Heart right ventricle (tissue), 16 donors: ENCODE data around the gene ABCC4. TPM values are rescaled to one million over a fixed set of nuclear protein-coding genes. Genes with fewer than 3 reads are reported as not detected.

ENCODE experiments used
- ATAC-seq, 8 donors: fragments of 200-7000 bp; cut with Tn5 transposase; one replicate each; pipeline ENCODE4 v1.9.1; 2020; ENCODE audit warnings: mild to moderate bottlenecking in 8 of 8, moderate library complexity in 8 of 8, moderate number of reproducible peaks in 1 of 8
- DNase-seq, 2 donors: peaks; one replicate each; pipeline ENCODE4 v3.0.0-alpha.2; 2020
- H3K27ac ChIP-seq, 10 donors: fragments of 200-600 bp; sonication (generic) in 2 of 10; one replicate each; pipeline versions ENCODE4 v1.5.0 to v1.8.0; 2020 to 2022; ENCODE audit warnings: mild to moderate bottlenecking in 3 of 10
- H3K27me3 ChIP-seq, 7 donors: fragments of 200-600 bp; one replicate each; pipeline ENCODE4 v1.8.0; 2021 to 2022; ENCODE audit warnings: mild to moderate bottlenecking in 2 of 7
- H3K36me3 ChIP-seq, 9 donors: fragments of 200-600 bp; sonication (generic) in 1 of 9; one replicate each; pipeline versions ENCODE4 v1.5.0 to v1.8.0; 2020 to 2022; ENCODE audit warnings: mild to moderate bottlenecking in 2 of 9
- H3K4me1 ChIP-seq, 9 donors: fragments of 200-600 bp; sonication (generic) in 1 of 9; one replicate each; pipeline versions ENCODE4 v1.5.0 to v1.8.0; 2020 to 2022; ENCODE audit warnings: mild to moderate bottlenecking in 4 of 9
- H3K4me3 ChIP-seq, 10 donors: fragments of 200-600 bp; sonication (generic) in 2 of 10; one replicate each; pipeline versions ENCODE4 v1.5.0 to v1.8.0; 2020 to 2022; ENCODE audit warnings: mild to moderate bottlenecking in 7 of 10, moderate library complexity in 2 of 10
- H3K9me3 ChIP-seq, 11 donors: fragments of 200-600 bp in 10 of 11; sonication (generic) in 2 of 11; one replicate each; pipeline versions ENCODE4 v1.5.0 to v1.8.0; 2013 to 2022; ENCODE audit warnings: mild to moderate bottlenecking in 2 of 11, control low read depth in 1 of 11, moderate library complexity in 1 of 11
- WGBS, 2 donors: extraction: QIAGEN DNeasy Blood & Tissue Kit; methylation state at CpG; one replicate each; pipeline ENCODE4 v1.1.7; 2013; ENCODE audit warnings: inconsistent platforms in 1 of 2; 5-methylcytosine and 5-hydroxymethylcytosine counted together
- intact Hi-C, 10 donors: fragments of 100-400 bp; cut with DNase I; formaldehyde crosslinking; loops; one replicate each; pipeline versions ENCODE4 v1.11.1 to v1.14.2; 2022
- polyA plus RNA-seq, 2 donors: library from polyadenylated mRNA; stranded (reverse); fragments of 200-250 nt; gene quantifications; one replicate each; pipeline ENCODE4 v1.2.3, GENCODE V29; 2013
- total RNA-seq, 10 donors: library from RNA; stranded (reverse); fragmentation: NEBNext Ultra II Directional in 3 of 10; extraction: Animal tissue kit (Norgen Biotek cat#: 25700) in 3 of 10; gene quantifications; one replicate each; pipeline versions ENCODE4 v1.2.1 to v1.2.4, GENCODE V29; 2021 to 2023
- TF ChIP-seq, protein P1 (sequence below), 9 donors: fragments of 200-600 bp; sonication (generic) in 2 of 9; IDR thresholded peaks; one replicate each; pipeline versions ENCODE4 v1.5.0 to v1.8.0; 2021 to 2022; ENCODE audit warnings: antibody characterized with exemption in 9 of 9, mild to moderate bottlenecking in 5 of 9, moderate library complexity in 1 of 9
- donor health status: Arrhythmogenic right ventricular cardiomyopathy.
- donor health status: ischemic (EF 13 %, LVEDD 7.1; RV severe dilation, severe dysfunction).
- donor health status: healthy with polysubstance abuse.
- donor health status: DM: no; HTN: yes; CAD: no.
- donor health status: DM: no; HTN: no; CAD: no.
- donor health status: ischemic (EF 25% LVEDD 6.9; RV normal size, moderate dysfunction).
- donor health status: ischemic (EF 25% LVEDD 5.7; RV mildly dilated, moderate dysfunction).
- donor health status: healthy.
- donor health status: DM: yes; HTN: yes; CAD: no.
- donor health status: Ischemic cardiomyopathy.
- donor health status: ischemic (EF 35%, LVEDD 5.7; RV mildly dilated, moderate dysfunction).
- donor health status: nonischemic (EF 11% LVEDD 7.7; RV severe dilation, severe dysfunction).
- donor health status: DM: yes; HTN: yes; CAD: no.
- donor health status: PGD.
- donor health status: ischemic (EF 29% LVEDD 5.4; RV normal size, mild dysfunction).
- donor health status: nonischemic (EF 23%, LVEDD 6.1; RV moderate dilation, normal function).

ABCC4 gene
- total and polyA plus RNA-seq, 12 donors: 1.1 to 6.7 (median 3.9) TPM

DNA sequence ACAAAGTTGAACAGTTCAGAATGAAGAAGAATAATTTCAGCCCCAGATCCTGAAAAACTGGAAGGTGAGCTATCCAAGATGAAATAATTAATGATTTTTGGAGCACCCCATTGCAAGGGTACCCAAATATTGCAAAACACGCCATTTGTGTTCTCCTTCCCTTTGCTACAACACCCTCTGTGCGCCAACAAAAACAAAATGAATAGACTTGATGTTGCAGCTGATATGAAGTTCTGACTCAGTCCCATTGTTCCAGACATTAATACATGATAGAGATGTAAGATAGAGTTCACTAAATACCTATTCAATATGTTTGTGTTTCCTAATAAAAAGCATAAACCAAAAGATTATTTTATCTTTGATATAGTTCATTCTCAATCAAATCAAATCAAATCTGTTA lies 301.4 kb downstream of the ABCC4 start:
- no peaks in the 10 kb centered on the region for H3K36me3 ChIP-seq
- no peak overlapping the region for H3K27ac ChIP-seq
- H3K27me3 ChIP-seq: peaks cover 3 to 64% (median 31%) of the 10 kb centered on the region in 7 donors
- ATAC-seq (no peak), DNase-seq (no peak)
- intact Hi-C loops: no loop called here
- 32 to 79% methylated on average over 2 of the region's 2 CpGs for WGBS, 2 donors
- TF ChIP-seq, protein P1, sequence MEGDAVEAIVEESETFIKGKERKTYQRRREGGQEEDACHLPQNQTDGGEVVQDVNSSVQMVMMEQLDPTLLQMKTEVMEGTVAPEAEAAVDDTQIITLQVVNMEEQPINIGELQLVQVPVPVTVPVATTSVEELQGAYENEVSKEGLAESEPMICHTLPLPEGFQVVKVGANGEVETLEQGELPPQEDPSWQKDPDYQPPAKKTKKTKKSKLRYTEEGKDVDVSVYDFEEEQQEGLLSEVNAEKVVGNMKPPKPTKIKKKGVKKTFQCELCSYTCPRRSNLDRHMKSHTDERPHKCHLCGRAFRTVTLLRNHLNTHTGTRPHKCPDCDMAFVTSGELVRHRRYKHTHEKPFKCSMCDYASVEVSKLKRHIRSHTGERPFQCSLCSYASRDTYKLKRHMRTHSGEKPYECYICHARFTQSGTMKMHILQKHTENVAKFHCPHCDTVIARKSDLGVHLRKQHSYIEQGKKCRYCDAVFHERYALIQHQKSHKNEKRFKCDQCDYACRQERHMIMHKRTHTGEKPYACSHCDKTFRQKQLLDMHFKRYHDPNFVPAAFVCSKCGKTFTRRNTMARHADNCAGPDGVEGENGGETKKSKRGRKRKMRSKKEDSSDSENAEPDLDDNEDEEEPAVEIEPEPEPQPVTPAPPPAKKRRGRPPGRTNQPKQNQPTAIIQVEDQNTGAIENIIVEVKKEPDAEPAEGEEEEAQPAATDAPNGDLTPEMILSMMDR (IDR thresholded peaks at IDR 0.05): no peak
- no peak overlapping the region for H3K4me3 ChIP-seq
- peaks cover 0 to 9% (median 0%) of the 10 kb centered on the region in 9 donors for H3K4me1 ChIP-seq
- peaks cover 0 to 2% (median 0%) of the 10 kb centered on the region in 11 donors for H3K9me3 ChIP-seq

DNA sequence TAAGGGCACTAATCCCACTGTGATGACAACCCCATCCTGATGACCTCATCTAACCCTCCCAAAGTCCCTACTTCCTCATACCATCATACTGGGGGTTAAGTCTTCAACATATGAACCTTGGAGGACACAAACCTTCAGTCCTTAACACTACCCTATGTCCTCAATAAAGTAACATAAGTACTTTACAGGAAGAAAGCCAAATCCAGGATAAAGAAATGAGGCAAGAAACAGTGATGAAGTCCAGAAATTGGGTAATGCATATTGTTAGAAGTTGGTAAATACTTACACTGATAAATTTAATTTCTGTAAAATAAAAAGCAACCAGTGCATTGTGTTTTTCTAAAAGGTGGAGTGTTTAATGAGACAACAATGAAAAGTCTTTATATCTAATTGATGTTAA lies 304.1 kb downstream of the ABCC4 start:
- Histone ChIP-seq H3K27ac (no peak overlapping the region), H3K4me1 (no peaks in the 10 kb centered on the region), H3K36me3 (no peaks in the 10 kb centered on the region), H3K9me3 (peaks cover 0 to 2% (median 0%) of the 10 kb centered on the region in 11 donors), H3K4me3 (no peak overlapping the region), H3K27me3 (peaks cover 0 to 40% (median 21%) of the 10 kb centered on the region in 7 donors)
- ATAC-seq: no peak
- intact Hi-C loops: no loop called here
- no peak for DNase-seq
- TF ChIP-seq, protein P1 (IDR thresholded peaks at IDR 0.05): no peak

DNA sequence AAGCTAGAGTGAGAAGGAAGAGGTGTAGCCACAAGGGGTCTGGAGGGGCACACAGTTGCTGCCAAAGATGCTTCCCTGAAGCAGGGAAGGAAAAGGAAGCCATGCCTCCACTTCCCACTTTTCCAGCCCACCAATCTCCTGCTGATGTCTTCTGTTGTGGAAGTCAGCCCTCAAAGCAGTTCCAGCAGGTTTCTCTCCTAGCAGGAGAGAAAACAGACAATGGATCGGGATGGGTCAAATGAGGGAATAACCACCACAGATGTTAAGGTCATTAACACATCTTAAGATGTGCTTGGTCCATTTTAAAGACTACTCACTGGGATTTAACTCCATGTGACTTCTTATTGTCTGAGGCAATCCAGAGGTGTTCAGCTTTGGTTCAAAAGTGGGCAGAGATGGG lies 304.8 kb downstream of the ABCC4 start:
- H3K4me1 ChIP-seq: no peaks in the 10 kb centered on the region
- H3K4me3 ChIP-seq: no peak overlapping the region
- TF ChIP-seq, protein P1 (IDR thresholded peaks at IDR 0.05): no peak
- intact Hi-C loops: no loop called here
- peaks cover 0 to 38% (median 14%) of the 10 kb centered on the region in 7 donors for H3K27me3 ChIP-seq
- no peak for ATAC-seq
- no peaks in the 10 kb centered on the region for H3K36me3 ChIP-seq
- 39 to 63% methylated on average over 1 of the region's 1 CpG for WGBS, 2 donors
- DNase-seq: no peak
- no peak overlapping the region for H3K27ac ChIP-seq
- peaks cover 0 to 2% (median 0%) of the 10 kb centered on the region in 11 donors for H3K9me3 ChIP-seq

DNA sequence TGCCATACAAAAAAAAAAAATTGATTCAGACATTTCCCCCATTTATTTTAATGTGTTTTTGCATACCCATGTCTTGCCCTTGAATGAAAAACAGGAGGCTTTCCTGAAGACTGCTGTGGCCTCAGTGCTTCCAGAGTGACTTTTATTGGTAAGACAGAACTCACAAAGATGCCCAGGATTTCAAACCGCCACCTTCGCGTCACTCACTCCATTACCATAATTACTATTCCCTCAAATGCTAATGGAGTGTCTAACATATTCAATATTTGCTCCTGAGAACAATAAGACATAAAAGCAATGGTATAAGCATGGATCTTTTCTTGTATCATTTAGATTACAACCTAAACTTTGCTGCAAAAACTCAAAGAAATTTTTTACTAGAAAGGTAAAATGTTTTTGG lies 306.7 kb downstream of the ABCC4 start:
- Histone ChIP-seq H3K4me3 (no peak overlapping the region), H3K36me3 (no peaks in the 10 kb centered on the region), H3K9me3 (peaks cover 0 to 2% (median 0%) of the 10 kb centered on the region in 11 donors), H3K27ac (no peak overlapping the region), H3K27me3 (peaks cover 0 to 34% (median 10%) of the 10 kb centered on the region in 7 donors), H3K4me1 (no peaks in the 10 kb centered on the region)
- intact Hi-C loops: no loop called here
- WGBS, 2 donors: 67 to 86% methylated on average over 3 of the region's 3 CpGs
- no peak for ATAC-seq
- no peak for DNase-seq
- TF ChIP-seq, protein P1 (IDR thresholded peaks at IDR 0.05): no peak
